IPS-18c (cell line): Measurements from ENCODE around the gene TSPAN10.
A peak's percentile ranks its signal among the peaks of the same experiment; 100 is the strongest.

Experiments used
- H3K4me3 ChIP-seq: 2 replicates; pipeline ENCODE4 v1.7.0; 2013; ENCODE audit warnings: low read depth, mild to moderate bottlenecking, low read length, moderate library complexity; ENCODE audit not compliant: insufficient read depth
- H3K9me3 ChIP-seq: one replicate; pipeline ENCODE4 v1.6.1; 2013; ENCODE audit warnings: mild to moderate bottlenecking, low read length, moderate library complexity; ENCODE audit not compliant: control insufficient read depth, insufficient read depth

TSPAN10 gene

DNA sequence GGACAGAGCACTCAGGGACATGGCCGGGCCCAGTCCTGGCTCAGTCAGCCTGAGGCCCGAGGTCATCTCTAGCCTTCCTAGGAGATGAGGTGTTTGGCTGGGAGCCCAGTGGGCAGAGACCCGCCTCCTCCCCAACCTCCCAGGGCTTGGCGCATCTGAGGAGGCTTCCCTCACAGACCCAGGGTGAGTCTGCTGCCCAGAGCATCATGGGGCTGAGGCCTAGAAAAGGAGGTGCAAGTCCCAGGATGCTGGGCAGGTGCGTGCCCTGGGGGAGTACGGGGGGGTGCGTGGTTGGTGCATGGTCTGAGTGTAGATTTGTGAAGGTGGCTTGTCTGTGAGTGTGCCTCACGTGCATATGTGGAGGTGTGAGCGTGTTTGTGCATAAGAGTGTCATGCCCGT, 14.7 kb downstream of the TSPAN10 start:
- no peak overlapping the region for H3K4me3 ChIP-seq

GRCh38 chr17:81652906-81653771, 16.1 kb downstream of the TSPAN10 start:
- Histone ChIP-seq H3K9me3 (peaks cover 2% of the 10 kb centered on the region), H3K4me3 (peak overlapping the region; percentile 20; the same call in 1 of the 2 replicates)

More for the DNA sequence above, 14.7 kb downstream of the TSPAN10 start:
- peaks cover 2% of the 10 kb centered on the region for H3K9me3 ChIP-seq

DNA sequence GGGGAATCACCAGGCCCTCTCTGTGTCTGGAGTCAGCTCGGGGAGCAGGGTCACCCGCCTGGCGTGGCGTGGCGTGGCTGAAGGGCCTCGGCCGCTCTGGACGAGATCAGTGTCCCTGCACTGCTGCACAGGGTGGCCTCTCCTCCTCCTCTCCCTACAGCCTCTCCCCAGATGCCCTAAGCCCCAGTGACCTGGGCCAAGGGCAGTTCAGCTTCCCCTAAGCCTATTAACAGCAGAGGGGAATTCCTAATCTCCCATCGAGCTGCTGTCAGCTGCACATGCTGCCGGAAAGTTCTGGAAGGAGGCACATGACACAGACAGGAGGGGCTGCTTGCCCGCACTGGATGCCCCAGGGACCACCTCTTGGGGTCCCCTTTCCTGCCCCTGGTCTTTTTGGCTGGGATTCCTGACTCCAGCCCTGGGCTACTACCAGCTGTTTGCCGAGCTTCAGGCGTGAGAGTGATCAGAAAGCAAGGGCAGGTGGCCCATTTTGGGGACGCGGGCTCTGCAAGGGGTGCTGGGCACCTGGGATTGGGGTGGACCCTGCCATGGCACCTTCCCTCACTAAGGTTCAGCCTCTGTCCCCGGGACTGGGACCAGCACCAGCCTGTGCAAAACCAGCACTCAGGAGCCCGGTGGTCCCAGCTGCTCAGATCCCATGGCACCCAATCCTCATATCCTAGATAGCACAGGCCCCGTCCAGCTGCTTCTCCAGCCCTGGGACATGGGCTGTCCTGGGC, 18.6 kb downstream of the TSPAN10 start:
- H3K9me3 ChIP-seq, result peaks cover 2% of the 10 kb centered on the region

DNA sequence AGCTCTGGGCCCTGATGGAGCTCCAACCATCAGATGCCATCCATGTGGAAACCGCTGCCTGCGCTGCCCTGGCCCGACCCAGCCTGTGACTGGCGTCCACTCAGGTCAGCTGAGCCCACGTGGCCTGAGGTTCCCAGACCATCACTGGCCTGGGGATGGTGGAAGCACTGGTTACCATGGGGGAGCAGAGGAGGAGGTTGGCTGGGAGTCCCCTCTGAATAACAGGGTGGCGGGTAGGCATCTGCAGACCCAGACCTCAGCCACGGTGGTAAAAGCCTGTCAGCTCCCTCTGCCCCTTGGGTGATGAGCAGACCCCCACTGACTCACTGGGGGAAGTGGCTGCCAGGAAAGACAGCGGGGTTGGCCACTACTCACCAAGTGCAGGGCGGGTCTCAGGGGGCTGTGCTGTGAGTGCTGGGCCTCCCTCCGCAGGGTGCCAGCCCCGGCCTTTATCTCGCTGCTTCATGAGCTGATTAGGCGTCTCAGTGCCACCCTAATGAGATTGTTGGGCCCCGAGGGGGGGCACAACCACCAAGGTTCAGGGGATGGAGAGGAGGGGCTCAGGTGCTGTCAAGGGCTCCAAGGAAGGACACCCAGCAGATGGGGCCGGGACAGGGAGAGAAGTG, 19.2 kb downstream of the TSPAN10 start, which contains the start of gene PDE6G:
Gene PDE6G, minus strand, starts transcription at position 425 of the 626 bp plus-strand sequence. CDS start 3,237 bp downstream, outside the sequence.
- Histone ChIP-seq H3K4me3 (no peak within 1 kb of the TSS), H3K9me3 (peaks cover 2% of the 10 kb centered on the region)

More for the DNA sequence above, 18.6 kb downstream of the TSPAN10 start:
- no peak overlapping the region for H3K4me3 ChIP-seq

DNA sequence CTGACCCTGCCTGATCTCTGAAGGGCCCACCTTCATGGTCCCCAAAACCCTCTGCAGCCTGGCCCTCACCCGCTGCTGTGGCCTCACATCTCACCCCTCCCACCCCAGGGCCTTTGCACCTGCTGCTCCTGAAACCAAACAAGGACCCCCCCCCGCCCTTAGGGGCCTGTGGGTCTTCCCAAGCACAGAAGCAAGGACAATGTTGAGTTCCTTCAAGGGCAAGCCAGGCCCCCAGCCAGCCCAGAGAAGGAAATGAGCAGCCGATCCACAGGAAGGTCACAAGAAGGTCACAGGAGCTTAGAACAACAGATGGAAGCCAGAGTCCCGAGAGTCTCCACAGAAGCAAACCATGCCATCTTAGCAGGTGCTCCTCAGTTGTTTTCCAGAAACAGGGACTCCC, 19.8 kb downstream of the TSPAN10 start:
- Histone ChIP-seq H3K4me3 (no peak overlapping the region), H3K9me3 (peaks cover 2% of the 10 kb centered on the region)

- peaks cover 5% of the 10 kb centered on the region for H3K9me3 ChIP-seq
- H3K4me3 ChIP-seq, result no peak overlapping the region
These were observed 22.0 kb downstream of the TSPAN10 start for GRCh38 chr17:81659038-81659437.

DNA sequence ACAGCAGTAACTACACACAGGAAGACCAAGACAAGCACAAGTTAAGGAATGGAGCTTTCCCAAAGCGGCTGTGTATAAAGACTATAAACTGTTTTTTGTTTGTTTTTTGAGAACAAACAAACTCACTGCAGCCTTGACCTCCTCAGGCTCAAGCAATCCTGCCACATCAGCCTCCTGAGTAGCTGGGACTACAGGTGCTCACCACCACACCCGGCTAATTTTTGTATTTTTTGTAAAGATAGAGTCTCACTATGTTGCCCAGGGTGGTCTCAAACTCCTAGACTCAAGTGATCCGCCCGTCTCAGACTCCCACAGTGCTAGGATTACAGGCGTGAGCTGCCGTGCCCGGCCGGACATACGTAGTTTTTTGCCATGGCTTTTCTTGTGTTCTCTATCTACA, 23.4 kb downstream of the TSPAN10 start:
- H3K4me3 ChIP-seq, result no peak overlapping the region
- peaks cover 5% of the 10 kb centered on the region for H3K9me3 ChIP-seq

- Histone ChIP-seq H3K9me3 (peaks cover 5% of the 10 kb centered on the region), H3K4me3 (no peak overlapping the region)
These were observed 25.0 kb downstream of the TSPAN10 start for GRCh38 chr17:81662002-81662401.

GRCh38 chr17:81664051-81664470, 27.1 kb downstream of the TSPAN10 start:
- H3K9me3 ChIP-seq, result peaks cover 5% of the 10 kb centered on the region
- H3K4me3 ChIP-seq, result no peak overlapping the region

DNA sequence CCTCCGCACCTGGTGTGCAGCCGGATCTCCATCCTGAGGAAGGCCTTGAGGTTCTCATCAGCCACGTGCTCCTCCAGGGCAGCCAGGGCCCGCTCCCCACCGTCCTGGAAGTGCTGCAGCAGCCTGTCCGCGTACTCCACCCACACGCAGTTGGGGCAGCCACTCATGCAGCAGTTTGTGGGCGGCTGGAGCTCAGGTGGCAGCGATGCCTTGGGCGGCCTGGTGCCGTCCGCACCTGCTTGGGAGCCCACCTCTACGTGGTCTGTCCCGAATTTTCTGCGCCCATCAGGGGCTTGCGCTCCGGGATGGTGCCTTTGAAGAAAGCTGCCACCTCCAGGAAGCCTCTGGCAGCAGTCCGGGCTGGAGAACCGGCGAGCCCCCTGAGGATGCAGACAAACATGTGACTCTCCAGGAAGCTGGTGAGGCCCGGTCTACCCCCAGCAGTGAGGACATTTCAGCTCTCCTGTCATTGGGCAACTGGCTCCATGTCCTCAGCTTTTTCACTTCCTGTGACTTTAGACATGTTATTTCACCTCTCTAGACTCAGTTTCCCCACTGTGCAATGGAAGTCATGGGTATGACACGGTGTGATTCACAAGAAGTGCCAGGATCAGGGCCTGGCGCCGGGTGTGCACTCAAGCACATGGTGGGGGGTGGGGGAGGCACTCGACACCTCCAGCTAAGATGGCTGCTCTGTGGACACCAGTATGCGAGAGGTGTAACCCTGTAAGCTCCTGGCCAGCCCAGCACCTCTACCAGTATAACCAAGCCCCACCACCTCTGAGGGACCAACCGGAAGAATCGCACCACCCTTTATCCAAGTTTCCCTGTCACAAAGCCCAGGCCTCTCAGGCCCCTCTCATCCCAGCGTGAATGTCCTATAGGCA, 28.5 kb downstream of the TSPAN10 start:
- H3K4me3 ChIP-seq, result peak overlapping the region; percentile 91
- peaks cover 5% of the 10 kb centered on the region for H3K9me3 ChIP-seq

GRCh38 chr17:81666092-81666341, 29.0 kb downstream of the TSPAN10 start:
- peaks cover 5% of the 10 kb centered on the region for H3K9me3 ChIP-seq

GRCh38 chr17:81666342-81667191, 29.6 kb downstream of the TSPAN10 start, which contains the start of the genes CCDC137 and OXLD1:
CCDC137 (plus strand) TSS chr17:81666737; CDS start chr17:81666767, 30 bp downstream.
OXLD1 (minus strand) TSS chr17:81666605; CDS start chr17:81666577, 28 bp downstream.
- H3K4me3 ChIP-seq, result peak within 1 kb of the TSS; percentile 91
- peaks cover 5% of the 10 kb centered on the region for H3K9me3 ChIP-seq

More at GRCh38 chr17:81666092-81666341, 29.0 kb downstream of the TSPAN10 start:
- H3K4me3 ChIP-seq, result peak overlapping the region; percentile 91

- Histone ChIP-seq H3K4me3 (no peak overlapping the region; the same call in 1 of the 2 replicates), H3K9me3 (peaks cover 3% of the 10 kb centered on the region)
These were observed 30.8 kb downstream of the TSPAN10 start for GRCh38 chr17:81667754-81668153.

DNA sequence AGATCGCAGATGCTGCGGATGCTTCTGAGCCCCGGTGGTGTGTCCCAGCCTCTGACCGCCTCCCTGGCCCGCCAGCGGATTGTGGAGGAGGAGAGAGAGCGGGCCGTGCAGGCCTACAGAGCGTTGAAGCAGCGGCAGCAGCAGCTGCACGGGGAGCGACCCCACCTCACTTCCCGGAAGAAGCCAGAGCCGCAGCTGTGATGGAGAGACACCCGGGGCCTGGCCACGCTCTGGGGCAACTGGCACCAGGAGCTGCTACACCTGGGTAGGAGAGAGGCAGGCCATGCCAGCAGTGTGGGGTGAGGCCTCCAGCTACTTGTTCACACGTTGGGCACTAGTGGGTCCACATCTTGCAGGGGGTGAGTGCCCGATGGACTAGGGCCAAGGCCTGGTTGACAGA, 35.5 kb downstream of the TSPAN10 start:
- Histone ChIP-seq H3K9me3 (no peaks in the 10 kb centered on the region), H3K4me3 (no peak overlapping the region)

GRCh38 chr17:81672954-81673353, 36.0 kb downstream of the TSPAN10 start:
- Histone ChIP-seq H3K4me3 (no peak overlapping the region), H3K9me3 (no peaks in the 10 kb centered on the region)
